ENCODE measurements around the gene TPP1. TPM values are rescaled to one million over a fixed set of nuclear protein-coding genes. Genes with fewer than 3 reads are reported as not detected.
A peak's percentile ranks its signal among the peaks of the same experiment; 100 is the strongest.

Gene TPP1
- total RNA-seq, 4 donors from 2014 or later = 45.6 to 81.3 (median 58.0) TPM

DNA sequence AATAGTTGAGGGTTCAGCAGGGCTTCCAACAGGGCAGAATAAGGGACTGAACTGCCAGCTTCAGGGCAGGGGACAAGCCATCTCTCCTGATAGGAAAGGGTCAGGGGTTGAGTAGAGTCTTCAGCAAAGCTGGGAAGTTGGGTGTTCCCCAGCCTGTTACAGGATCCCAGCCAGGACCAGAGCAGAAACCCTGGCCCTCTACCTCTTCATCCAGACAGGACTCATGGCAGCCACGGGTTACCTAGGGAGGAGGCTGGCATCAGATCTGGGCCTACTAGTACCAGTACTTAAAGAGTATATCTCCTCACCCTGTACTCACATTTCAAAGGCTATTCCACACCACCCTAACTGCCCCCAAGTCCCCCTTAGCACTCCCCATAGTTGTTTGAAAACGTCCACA is 4.8 kb downstream of the TPP1 start:
- 79 to 88% methylated on average over 2 of the region's 2 CpGs for WGBS, 2 donors
- no peaks in the 10 kb centered on the region for H3K27me3 ChIP-seq
- DNase-seq (ENCODE audit: low spot score in 2 of 2) = no peak

DNA sequence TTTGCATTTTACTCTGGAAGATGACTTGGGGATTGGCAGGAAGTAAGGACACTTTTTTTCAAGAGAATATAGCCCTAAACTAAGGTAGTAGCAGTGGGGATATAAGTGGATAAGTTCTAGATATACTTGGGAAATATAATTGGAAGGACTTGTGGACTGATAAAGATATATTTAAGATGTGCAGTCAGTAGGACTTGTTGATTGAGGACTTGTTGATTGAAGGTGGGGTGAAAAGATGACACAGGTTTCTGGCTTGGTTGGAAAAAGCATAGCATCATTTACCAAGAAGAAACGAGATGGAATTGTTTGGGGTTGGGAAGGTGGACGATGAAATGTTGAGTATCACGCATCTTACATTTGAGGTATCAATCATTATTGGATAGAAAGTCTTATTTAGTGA is 5.7 kb downstream of the TPP1 start:
- peaks cover 7 to 64% (median 27%) of the 10 kb centered on the region in 3 donors for H3K36me3 ChIP-seq
- no peaks in the 10 kb centered on the region for H3K27me3 ChIP-seq
- no peaks in the 10 kb centered on the region for H3K9me3 ChIP-seq
- H3K4me1 ChIP-seq = peaks cover 0 to 52% (median 18%) of the 10 kb centered on the region in 4 donors
- TF ChIP-seq EP300 (IDR thresholded peaks at IDR 0.05) = no peak
- TF ChIP-seq CTCF (IDR thresholded peaks at IDR 0.05) = no peak
- no peak for TF ChIP-seq POLR2A (IDR thresholded peaks at IDR 0.05)
- DNase-seq (ENCODE audit: low spot score in 2 of 2) = no peak
- 90 to 92% methylated on average over 3 of the region's 3 CpGs for WGBS, 2 donors
- H3K4me3 ChIP-seq = no peak overlapping the region
- peak overlapping the region; percentile 93 to 100 (median 96) for H3K27ac ChIP-seq

More for the DNA sequence above, 4.8 kb downstream of the TPP1 start:
- Histone ChIP-seq H3K4me3 (no peak overlapping the region), H3K4me1 (peaks cover 0 to 49% (median 19%) of the 10 kb centered on the region in 4 donors), H3K27ac (no peak overlapping the region), H3K36me3 (peaks cover under 1 to 55% (median 18%) of the 10 kb centered on the region in 3 donors), H3K9me3 (no peaks in the 10 kb centered on the region)
- TF ChIP-seq CTCF (IDR thresholded peaks at IDR 0.05) (no peak), POLR2A (IDR thresholded peaks at IDR 0.05) (no peak), EP300 (IDR thresholded peaks at IDR 0.05) (no peak)

- TF ChIP-seq CTCF (IDR thresholded peaks at IDR 0.05) (peak; percentile 21 to 45 (median 38)), POLR2A (IDR thresholded peaks at IDR 0.05) (peak; percentile 94 to 98), EP300 (IDR thresholded peaks at IDR 0.05) (peak; percentile 63 to 99)
- H3K9me3 ChIP-seq = no peaks in the 10 kb centered on the region
- H3K4me1 ChIP-seq = peaks cover 0 to 52% (median 18%) of the 10 kb centered on the region in 4 donors
- no peaks in the 10 kb centered on the region for H3K27me3 ChIP-seq
- WGBS, 2 donors = 1 to 2% methylated on average over 28 to 47 of the region's 51 CpGs
- peaks cover 7 to 75% (median 32%) of the 10 kb centered on the region in 3 donors for H3K36me3 ChIP-seq
- DNase-seq (ENCODE audit: low spot score in 2 of 2) = peak; percentile 96 to 97
- peak within 1 kb of the TSS; percentile 93 to 100 (median 96) for H3K27ac ChIP-seq
- peak within 1 kb of the TSS; percentile 51 to 93 (median 79) for H3K4me3 ChIP-seq
These were observed 6.8 kb downstream of the TPP1 start, which contains the start of gene TAF10 for GRCh38 chr11:6612213-6613041. TSS of gene TAF10 (minus strand) at chr11:6612216. CDS start at chr11:6612189, 27 bp downstream.

DNA sequence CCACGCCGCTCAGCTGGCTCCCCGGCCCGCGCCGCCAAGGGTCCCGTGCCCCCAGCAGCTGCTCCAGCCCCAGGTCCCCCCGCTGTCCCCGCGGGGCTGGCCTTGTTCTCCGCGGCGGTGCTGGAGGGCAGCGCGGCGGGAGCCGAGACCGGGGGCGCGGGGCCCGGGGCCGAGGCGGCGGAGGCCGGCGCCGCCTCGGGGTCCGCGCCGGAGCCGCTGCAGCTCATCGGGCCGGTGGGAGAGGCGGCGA is 7.3 kb downstream of the TPP1 start:
- WGBS, 2 donors = 0% methylated on average over 23 of the region's 36 CpGs; no CpG with 5 or more reads in 1 of the 2 donors
- no peak for DNase-seq (ENCODE audit: low spot score in 2 of 2)
- peaks cover 0 to 57% (median 21%) of the 10 kb centered on the region in 4 donors for H3K4me1 ChIP-seq
- peak overlapping the region; percentile 51 to 93 (median 79) for H3K4me3 ChIP-seq
- no peaks in the 10 kb centered on the region for H3K27me3 ChIP-seq
- H3K9me3 ChIP-seq = no peaks in the 10 kb centered on the region
- peak overlapping the region; percentile 93 to 100 (median 96) for H3K27ac ChIP-seq
- no peak for TF ChIP-seq POLR2A (IDR thresholded peaks at IDR 0.05)
- TF ChIP-seq CTCF (IDR thresholded peaks at IDR 0.05) = no peak
- TF ChIP-seq EP300 (IDR thresholded peaks at IDR 0.05) = no peak
- peaks cover 7 to 72% (median 32%) of the 10 kb centered on the region in 3 donors for H3K36me3 ChIP-seq
